Activated T-cell treated with anti-CD3 and anti-CD28 coated beads for 4 hours (primary cell): Measurements from ENCODE around the gene CCDC68.

Source experiments
- DNase-seq: peaks from one replicate; pipeline ENCODE4 v3.0.0-alpha.2; 2020

Gene CCDC68

GRCh38 chr18:54960197-54960596 is 936 bp upstream of the CCDC68 start:
- no peak for DNase-seq

DNA sequence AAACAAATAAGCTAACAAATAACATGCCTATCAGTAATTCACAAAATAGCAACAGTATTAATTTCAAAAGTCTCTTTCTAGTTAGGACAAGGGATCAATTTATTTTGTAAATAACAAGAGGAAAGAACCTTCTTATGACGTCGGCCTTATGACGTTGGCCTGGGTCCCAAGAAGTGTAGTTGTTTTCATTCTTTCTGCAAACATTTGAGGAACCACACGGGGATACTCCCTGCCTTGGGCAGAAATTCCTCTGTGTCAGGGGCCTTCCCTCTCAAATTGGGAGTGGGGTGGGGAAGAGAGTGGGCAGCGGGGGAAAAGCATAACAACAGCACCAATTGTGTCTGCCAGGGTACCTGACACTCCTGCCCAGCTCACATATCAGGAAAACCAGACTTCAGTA is 1.3 kb downstream of the CCDC68 start:
- DNase-seq = no peak

DNA sequence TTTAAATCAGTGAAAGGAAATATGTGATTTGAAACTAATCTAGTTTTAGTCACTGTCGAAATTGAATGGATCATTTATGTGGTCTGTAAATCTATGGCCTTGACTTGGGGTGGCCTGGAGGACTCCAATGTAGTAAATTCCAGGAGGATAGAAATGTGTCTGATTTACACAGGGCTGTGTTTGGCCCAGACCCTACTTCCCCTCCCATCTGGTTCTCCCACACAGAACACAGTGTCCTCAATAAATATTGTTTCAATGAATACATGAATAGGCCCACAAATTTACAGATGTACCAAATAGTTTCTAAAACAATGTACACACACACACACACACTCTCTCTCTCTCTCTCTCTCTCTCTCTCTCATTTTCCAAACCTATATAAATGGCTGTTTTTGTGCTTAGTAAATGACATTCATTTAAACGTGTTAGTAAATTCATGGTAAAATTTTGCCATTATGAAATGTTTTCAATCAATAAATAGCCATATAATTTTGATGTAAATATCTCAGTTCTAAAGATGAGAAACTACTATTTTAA is 1.9 kb downstream of the CCDC68 start:
- no peak for DNase-seq

DNA sequence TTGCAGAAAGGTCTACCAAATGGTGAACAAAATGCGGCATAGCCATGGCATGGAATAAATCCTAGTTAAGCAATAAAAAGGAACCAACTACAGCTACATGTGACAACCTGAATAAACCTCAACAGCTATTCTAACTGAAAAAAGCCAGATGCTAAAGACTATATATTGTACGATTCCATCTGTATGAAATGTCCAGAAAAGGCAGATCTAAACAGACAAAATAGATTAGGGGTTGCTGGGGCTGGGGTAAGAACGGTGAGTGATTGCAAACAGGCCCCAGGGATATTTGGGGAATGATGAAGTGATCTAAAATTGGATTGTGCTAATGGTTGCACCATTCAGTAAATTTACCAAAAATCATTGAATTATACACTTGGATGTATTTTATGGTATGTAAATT is 2.8 kb downstream of the CCDC68 start:
- DNase-seq = no peak

- no peak for DNase-seq
These were observed 7.2 kb downstream of the CCDC68 start for GRCh38 chr18:54952026-54952425.

GRCh38 chr18:54950221-54950620 is 9.0 kb downstream of the CCDC68 start:
- DNase-seq = no peak

GRCh38 chr18:54949588-54949987 is 9.7 kb downstream of the CCDC68 start:
- DNase-seq = no peak

DNA sequence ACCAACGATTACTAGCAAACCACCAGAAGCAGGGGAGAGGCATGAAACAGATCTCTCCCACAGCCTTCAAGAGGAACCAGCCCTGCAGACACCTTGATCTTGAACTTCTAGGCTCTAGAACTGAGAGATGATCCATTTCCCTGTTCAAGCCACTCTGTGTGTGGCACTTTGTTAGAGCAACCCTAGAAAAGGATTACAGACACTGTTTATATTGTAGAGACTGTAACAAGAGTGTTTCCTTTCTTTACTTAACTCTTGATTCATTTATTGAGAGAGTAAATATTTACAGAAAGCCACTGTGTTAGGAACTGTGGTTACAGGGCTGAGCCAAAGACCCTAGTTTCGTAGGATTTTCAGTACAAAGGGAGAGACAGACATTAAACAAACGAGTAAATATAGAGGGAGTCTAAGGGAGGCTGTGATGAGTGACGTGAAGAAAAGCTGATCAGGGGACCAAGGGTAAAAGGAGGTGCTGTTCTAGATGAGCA is 10.9 kb downstream of the CCDC68 start:
- DNase-seq = no peak

DNA sequence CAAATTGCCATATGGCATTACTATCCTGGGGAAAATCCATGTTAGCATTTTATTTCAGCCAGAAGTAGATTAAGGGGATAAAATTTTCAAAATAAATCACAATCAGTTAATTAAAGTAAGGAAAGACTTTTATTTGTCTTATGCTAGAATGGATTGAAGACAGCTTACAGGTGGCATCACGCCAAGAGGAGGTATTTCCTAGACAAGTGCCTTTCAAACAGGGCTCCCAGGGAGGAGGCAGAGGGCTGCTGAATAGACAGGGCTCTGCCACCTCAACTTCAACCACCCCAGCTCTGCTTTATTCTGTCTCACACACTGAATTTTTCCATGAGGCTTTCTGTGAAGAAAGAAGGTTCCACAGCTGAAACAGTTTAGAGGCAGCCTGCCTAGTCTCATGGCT is 12.2 kb downstream of the CCDC68 start:
- DNase-seq = no peak

DNA sequence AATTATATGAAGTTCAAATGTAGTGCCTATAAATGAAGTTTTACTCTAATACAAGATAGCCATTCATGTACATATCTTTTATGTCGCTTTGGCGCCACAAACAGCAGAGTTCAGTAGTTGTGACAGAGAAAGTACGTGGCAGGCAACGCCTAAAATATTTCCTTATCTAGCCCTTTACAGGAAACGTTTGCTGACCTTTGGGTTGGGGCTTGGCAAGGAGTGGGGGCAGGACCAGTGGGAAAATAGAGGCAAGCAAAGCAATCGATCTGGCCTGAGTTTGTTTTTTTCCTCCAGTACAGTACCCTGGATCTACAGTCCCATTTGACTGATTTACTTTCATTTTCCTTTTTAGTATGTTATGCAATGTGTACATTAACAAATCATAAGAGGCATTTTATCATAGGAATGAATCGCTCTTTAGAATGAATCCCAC is 13.1 kb downstream of the CCDC68 start:
- no peak for DNase-seq

DNA sequence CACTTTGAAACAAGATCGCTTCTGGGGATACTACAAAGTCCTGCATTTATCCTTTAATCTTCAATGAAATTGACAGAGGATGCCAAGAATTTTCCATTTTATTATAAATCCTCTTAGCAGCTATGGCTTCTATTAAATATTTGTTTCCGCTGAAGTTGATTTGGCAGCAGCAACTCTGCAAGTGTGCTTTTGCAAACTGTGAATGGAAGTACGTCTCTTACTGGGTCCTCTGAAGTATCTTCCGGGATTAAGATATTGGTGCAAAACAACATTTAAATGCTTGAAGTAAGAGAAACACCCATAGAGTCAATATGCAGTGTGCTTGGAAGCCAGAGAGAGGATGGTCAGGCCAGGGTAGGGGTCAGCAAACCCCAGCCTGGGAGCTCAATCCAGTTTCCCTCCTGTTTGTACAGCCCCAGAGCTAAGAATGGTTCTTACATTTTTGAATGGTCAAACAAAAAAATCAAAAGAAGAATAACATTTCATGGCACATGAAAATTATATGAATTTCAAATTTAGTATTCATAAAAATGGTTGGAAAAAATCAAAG is 13.6 kb downstream of the CCDC68 start:
- DNase-seq = no peak

DNA sequence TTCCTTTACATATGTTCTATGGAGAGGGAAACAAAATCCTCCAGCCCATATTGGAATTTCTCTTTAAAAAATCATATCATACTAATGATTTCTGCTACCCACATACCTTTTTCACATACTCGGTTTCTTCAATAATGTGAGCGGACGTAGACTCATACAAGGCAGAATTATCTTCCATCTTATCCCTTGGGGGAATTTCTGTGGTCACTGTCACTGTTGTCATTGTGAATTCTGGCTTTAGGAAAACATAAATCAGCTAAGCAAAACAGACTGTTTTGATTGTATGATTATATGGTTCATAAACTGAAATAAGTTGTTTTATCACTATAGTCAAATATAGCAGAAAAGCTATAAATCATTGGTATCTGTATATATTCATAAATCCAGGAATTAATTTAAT is 16.7 kb downstream of the CCDC68 start:
- no peak for DNase-seq

DNA sequence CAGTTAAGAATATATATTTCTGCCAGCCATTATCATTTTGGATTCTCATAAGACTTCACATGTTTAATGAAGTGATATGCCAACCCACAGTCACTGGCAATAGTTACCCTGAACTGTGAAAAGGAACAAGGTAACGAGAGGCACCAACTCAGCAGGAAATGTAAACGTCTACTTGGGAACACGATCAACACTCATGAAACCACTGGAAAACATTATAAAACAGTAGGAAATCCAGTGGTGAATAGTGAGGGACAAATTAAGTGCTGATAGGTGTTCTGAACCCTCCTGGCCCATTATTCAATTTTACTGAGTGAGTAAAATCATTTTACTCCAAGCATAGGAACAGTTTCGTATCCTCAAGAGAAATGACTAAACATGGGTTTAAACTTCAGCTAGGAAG is 17.1 kb downstream of the CCDC68 start:
- DNase-seq = no peak

DNA sequence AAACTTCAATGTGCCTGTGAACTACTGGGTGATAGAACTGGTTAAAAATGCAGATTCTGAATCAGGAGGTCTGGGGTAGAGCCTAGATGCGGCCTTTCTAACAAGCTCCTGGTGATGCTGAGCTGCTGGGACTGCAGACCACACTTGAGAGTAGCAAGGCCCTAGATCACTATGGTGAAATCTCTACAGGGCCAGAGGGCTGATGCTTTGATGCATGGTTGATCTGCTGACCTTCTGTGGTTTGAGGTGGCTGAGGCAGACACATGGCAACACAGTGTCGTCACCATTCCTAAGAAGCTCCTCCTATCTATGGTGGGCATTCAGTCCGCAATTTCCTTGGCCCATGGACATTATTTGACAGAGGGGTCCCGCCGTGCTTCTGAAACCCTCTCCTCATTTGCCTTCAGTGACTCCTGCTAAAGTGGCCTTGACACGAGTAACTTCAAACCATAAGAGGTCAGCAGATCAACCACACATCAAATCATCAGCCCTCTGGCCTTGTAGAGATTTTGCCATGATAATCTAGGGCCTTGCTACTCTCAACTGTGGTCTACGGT is 19.8 kb downstream of the CCDC68 start:
- no peak for DNase-seq

DNA sequence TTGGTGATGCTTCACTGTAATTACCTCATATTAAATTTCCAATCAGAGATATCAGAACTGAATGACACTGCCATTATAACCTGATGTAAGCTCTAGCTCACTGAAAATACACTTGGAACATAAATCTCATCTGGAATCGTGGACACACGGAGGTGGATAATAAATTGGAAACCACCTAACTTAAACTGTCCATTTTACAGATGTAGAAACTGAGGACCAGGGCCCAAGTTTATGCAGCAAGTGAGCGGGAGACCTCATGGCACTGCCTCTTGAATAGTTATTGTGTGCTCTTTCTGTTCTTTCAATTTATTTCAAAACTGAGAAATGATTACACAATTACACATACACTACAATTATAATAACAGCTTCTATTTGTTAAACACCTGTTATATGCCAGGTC is 20.8 kb downstream of the CCDC68 start:
- DNase-seq = no peak

DNA sequence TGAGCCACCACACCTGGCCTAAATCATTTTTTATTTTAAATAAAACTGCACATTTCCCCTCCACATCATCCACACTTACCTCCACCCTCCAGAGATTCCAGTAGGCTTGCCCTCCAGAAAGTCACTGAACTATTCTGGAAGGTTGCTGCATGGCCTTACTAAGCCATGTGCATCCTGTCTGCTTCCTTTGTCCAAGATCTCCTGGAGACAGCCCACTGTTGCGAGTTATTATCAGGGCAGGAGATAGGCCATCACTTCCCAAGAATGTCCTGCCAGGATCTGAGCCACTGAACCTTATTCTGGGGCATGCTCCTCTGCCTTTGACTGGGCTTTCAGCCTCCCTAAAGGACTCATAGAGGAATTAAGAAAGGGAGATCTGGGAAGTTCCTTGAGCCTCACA is 26.8 kb downstream of the CCDC68 start:
- DNase-seq = no peak

- DNase-seq = no peak
These were observed 28.1 kb downstream of the CCDC68 start for GRCh38 chr18:54931152-54931551.

- DNase-seq = no peak
These were observed 31.0 kb downstream of the CCDC68 start for GRCh38 chr18:54928236-54928635.

DNA sequence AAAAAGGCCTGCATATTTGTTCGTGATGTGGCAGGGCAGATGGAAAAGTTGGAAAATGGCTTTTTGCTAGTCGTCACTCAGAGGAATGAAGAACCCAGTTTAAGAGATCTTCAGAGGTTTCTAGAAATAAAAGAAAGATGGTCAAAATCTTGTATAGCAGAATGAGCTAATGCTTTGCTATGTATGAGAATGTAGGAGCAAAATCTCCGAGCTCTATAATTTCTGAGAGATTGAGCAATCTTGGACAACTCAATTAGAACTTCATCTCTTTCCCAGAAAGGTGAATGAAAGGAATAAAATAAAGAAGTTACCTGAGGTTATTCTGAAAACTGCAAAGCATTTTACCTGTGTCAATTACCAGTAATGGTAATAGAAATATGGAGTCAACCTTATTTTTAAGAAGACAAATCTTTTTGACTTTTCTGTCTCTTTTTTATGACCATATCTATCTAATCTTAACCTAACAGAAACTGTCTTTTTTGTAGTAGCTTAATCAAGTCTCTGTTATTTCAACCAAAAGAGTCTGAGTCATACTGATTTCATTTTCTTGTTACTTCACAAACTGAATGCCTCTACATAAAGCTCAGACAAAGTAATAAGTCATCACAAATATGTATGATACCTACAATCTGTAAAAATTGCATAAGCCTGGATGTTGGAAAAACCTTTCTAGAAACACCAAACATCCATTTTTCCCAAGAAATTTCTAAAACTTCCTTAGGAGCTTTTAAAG is 32.5 kb downstream of the CCDC68 start:
- DNase-seq = no peak

DNA sequence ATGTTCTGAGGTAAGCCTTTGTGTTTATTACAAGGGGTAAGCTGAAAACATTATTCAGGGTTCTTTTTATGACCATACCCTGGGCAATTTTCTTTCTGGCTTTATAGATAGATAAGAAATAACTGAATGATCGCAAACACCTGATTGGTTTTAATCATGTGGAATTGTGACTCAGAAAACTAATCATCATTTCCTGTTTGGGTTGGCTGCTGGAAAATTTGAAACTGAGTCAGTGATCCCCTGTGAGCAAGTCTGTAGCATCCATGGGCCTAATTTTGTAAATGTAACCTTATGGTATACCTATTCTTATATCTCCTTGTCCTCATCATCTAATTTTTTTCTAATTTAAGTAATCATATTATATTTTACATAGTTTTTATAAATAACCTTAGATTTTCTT is 34.3 kb downstream of the CCDC68 start:
- DNase-seq = no peak

- no peak for DNase-seq
These were observed 35.8 kb downstream of the CCDC68 start for GRCh38 chr18:54923339-54923956.

- no peak for DNase-seq
These were observed 39.8 kb downstream of the CCDC68 start for GRCh38 chr18:54919412-54919811.

DNA sequence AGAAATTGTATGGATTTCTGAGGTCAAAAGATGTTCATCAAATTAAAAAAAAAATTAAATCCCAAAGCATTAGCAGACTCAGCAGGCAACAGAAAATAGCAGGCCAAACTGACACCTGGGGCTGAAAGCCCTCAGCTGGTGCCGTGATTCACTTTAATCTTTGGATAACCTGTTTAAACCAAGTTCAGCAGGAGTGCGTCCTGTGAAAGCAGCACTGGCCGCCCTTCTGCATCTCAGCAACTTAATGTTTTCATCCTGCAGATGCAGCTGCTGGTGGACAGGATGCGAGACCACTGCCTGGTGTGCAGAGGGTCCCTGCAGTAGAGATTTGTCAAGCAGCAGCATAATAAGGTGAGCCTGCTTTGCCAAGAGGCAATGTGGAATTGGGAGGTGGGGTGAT is 41.2 kb downstream of the CCDC68 start:
- DNase-seq = no peak

DNA sequence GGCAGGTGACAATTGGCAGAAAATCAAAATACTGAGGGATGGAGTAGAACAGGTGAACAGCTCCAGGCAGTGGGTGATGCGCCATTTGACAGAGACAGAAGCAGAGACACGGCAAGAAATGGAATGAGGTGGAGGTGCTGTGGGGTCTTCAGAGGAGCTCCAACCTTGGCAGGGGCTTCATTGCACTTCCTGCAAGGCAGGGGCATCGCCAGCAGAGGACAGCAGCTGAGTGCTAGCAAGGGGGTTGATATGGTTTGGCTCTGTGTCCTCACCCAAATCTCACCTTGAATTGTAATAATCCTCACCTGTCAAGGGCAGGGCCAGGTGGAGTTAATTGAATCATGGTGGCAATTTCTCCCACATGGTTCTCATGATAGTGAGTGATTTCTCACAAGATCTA is 42.8 kb downstream of the CCDC68 start:
- DNase-seq = no peak
